ENCODE results near the gene FBXO9.

Gene FBXO9

DNA sequence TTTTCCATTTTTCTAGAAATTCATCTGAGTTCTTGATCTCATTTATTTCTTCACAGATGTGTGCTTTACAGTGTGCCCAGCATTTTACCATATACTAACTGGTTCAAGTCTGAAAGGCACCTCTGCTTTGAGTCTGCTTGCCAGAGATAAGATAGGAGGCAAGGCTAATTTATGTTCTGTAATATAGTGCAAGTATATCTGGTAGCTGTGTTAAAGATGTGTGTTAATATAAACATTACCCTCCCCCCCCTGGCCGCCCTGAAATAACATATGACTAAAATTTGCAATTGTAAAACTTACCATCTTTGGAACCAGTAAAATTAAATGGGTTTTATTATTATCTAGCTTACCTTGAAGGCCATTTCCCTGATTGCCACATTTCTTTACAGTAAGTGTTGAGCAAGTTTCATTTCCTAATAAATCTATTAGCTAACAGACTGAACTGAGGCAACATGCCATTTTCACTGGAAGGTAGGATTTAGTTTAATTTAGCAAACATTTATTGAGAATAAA is 2.7 kb downstream of the FBXO9 start:
- TF ChIP-seq, protein P1, sequence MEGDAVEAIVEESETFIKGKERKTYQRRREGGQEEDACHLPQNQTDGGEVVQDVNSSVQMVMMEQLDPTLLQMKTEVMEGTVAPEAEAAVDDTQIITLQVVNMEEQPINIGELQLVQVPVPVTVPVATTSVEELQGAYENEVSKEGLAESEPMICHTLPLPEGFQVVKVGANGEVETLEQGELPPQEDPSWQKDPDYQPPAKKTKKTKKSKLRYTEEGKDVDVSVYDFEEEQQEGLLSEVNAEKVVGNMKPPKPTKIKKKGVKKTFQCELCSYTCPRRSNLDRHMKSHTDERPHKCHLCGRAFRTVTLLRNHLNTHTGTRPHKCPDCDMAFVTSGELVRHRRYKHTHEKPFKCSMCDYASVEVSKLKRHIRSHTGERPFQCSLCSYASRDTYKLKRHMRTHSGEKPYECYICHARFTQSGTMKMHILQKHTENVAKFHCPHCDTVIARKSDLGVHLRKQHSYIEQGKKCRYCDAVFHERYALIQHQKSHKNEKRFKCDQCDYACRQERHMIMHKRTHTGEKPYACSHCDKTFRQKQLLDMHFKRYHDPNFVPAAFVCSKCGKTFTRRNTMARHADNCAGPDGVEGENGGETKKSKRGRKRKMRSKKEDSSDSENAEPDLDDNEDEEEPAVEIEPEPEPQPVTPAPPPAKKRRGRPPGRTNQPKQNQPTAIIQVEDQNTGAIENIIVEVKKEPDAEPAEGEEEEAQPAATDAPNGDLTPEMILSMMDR (IDR thresholded peaks at IDR 0.05; ENCODE audit: low read depth, low read length) = no peak
- H3K4me3 ChIP-seq (ENCODE audit: low read depth, low read length) = no peak overlapping the region

DNA sequence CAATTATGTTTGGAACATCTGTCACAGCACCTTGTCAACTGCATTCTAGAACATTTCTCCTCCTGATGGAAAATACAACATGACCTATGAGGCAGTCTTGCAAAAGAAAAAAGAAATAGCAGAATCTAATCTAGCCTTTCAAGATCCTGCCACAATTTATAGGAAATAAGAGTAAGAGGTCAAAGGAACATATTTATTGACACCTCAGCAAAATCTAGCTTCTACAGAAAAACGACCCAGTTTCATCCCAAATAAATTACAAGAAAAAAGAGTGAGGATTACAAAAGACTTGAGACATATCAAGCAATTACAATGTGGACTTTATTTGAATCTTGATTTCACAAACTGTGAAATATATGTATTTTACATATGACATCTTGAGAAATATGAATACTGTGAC is 4.2 kb downstream of the FBXO9 start:
- TF ChIP-seq, protein P1 (IDR thresholded peaks at IDR 0.05; ENCODE audit: low read depth, low read length) = no peak
- no peak overlapping the region for H3K4me3 ChIP-seq (ENCODE audit: low read depth, low read length)

DNA sequence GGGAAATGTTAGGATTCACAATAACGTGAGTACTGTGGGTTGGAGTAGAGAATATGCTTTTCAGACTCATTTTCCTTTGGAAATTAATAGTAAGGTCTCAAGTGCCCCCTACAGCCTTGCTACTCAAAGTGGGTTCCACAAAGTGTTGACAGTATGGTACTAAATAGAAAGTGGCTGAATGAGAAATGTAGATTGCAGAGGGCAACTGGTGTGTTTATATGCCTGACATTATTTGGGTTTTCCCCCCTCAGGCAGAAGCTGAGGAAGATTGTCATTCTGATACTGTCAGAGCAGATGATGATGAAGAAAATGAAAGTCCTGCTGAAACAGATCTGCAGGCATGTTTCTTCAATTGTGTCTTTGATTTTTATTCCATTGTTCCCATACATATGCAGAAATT is 5.6 kb downstream of the FBXO9 start:
- H3K4me3 ChIP-seq (ENCODE audit: low read depth, low read length) = no peak overlapping the region
- TF ChIP-seq, protein P1 (IDR thresholded peaks at IDR 0.05; ENCODE audit: low read depth, low read length) = no peak

DNA sequence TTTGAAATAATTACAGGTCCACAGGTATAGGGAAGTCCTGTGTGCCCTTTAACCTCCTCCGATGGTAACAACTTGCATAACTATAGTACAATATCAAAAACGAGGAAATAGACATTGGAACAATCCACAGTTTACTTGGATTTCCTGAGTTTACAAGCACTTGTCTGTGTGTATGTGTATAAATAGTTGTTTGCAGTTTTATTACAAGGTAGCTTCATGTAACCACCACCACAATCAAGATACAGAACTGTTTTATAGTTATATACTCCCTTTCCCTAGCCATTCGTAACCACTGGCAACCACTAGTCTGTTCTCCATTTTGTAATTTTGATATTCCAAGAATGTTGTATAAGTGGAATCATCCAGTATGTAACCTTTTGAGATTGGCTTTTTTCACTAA is 9.1 kb downstream of the FBXO9 start:
- no peak overlapping the region for H3K4me3 ChIP-seq (ENCODE audit: low read depth, low read length)
- TF ChIP-seq, protein P1 (IDR thresholded peaks at IDR 0.05; ENCODE audit: low read depth, low read length) = no peak

DNA sequence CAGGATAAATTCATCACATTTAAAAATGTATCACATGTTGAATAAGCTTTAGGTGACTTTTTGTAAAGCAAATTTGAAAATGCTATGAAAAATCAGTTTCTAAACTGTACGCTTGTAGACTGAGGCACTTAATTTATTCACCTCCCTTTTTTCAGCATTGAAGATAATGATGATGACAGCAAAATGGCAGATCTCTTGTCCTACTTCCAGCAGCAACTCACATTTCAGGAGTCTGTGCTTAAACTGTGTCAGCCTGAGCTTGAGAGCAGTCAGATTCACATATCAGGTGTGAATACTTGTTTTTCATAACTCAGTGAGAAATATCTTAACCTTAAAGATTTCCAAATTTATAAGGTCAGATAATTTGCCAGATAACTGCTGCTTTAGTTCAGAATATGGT is 15.6 kb downstream of the FBXO9 start:
- TF ChIP-seq, protein P1 (IDR thresholded peaks at IDR 0.05; ENCODE audit: low read depth, low read length) = no peak
- H3K4me3 ChIP-seq (ENCODE audit: low read depth, low read length) = no peak overlapping the region

DNA sequence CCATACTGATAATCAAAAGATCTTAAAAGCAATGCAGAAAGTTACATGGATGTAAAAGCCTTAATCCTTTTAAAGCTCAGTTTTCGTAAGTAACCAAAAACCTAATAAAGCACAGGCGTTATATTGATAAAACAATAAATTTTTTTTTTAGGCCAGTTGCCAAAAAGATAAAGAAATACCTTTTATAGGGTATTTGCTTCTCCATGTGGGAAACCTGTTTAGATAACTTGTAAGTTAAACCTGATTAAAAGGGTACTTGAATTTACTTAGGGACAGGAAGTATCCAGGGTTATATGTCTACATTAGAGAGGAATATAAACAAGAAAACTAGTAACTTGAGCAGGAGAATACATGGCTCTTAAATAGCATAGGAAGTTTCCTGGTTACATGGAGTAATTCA is 21.1 kb downstream of the FBXO9 start:
- TF ChIP-seq, protein P1 (IDR thresholded peaks at IDR 0.05; ENCODE audit: low read depth, low read length) = no peak
- H3K4me3 ChIP-seq (ENCODE audit: low read depth, low read length) = no peak overlapping the region

DNA sequence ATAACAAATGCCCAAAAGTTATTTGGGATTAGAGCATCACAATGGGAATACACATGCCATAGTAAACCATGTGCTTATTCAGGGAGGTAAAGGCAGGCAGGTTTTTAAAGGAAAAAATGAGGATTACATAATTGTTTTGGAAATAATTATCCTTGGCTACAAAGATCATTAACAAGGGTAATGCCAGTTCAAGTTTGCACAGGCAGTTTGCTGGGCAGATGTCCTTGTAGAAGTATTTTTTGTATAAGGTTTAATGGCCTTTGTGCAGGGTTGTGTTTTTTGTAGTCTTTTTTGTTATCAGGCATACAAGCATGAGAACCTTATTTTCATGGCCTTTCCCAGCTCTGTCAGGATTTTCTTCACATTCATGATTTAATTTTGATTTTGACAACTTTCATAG is 24.7 kb downstream of the FBXO9 start:
- no peak overlapping the region for H3K4me3 ChIP-seq (ENCODE audit: low read depth, low read length)
- TF ChIP-seq, protein P1 (IDR thresholded peaks at IDR 0.05; ENCODE audit: low read depth, low read length) = no peak
